Embryonic facial prominence (tissue), 1 donor: ENCODE data around the gene SPATC1L.

ENCODE experiments used
- DNase-seq: peaks from one replicate; pipeline ENCODE4 v3.0.0-alpha.2; 2016; ENCODE audit errors: extremely low spot score

The SPATC1L gene

DNA sequence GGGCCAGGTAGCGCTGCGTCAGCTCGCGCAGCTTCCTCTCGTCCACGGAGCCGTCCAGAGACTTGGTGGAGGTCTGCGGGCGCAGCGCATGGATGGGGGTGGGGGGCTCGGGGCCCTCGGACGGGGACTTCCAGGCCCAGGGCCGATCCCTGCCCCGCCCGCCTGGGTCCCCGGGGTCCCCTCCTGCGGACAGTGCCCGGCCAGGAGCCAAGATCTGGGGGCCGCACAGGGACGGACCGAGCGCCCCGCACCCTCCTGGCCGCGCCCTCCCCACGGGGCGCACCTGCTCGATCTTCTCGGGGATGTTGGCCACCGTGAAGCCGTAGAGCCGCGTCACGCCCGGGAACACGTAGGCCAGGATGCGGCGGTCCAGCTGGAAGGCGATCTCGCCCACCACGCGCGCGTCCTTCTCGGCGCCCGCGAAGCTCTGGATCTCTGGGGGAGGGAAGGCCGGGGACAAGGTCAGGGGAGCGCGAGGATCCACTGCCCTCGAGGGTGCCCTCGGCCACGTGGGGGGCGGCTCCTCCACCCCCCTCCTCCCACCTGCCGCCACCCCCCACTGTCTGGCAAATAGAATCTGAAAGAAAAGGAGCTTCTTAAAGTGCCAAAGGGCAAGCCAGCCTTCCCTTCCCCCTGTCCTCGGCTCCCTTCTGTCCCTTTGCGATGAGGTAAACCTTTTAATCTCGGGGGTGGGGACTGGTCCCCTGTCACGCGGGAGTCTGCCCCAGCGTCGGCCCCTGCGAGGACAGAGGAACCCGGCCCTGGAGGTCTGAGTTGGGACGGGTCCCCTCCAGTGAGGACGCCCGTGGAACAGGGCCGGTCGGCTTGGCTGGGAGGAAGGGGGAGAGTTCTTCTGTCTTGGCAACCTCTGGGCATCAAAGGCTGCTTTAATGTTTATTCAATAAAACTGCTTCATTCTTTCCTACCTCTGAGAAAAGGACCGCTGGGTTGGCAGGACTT lies 22.3 kb downstream of the SPATC1L start:
- no peak for DNase-seq

DNA sequence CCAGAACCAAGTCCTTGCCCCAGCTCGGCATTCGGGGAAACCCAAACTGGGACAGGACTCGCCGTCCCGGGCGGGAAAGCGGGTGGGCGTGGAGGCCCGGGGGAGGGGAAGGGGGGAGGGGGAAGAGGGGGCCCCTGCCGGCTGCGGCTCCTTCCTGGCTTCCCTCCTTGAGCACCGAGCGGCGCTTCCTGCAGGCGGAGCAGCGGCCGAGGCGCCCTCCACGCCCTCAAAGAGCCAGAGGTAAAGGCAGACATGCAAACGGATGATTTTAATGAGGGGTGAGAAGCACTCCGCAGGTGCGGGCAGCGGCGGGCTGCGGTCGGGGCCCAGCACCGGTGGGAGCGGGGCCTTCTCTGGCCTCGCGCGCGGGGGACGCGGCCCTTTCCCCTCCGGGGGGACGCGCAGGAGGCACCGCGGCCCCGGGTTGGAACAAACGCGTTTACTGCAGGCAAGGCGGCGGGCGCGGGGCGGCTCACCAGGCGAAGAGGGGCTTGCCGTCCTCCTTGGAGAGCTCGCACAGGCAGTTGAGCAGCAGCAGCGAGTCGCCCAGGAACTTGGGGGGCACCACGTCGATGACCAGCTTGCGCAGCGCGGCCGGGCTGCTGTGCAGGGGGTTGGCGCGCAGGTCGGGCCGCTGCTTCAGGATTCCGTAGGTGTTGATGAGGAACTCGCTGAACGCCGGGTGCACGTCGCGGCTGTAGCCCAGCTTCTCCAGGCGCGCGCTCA lies 23.2 kb downstream of the SPATC1L start:
- no peak for DNase-seq

DNA sequence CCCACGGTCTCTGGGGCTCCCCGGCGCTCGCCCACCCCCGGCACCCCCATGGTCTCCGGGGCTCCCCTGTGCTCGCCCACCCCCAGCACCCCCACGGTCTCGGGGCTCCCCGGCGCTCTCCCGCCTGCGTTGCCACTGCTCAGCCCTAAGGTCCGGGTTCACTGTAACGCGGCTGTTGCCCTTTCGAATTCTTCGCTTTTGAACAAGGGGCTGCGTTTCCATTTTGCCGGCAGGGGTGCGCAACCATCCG lies 23.7 kb downstream of the SPATC1L start:
- no peak for DNase-seq

DNA sequence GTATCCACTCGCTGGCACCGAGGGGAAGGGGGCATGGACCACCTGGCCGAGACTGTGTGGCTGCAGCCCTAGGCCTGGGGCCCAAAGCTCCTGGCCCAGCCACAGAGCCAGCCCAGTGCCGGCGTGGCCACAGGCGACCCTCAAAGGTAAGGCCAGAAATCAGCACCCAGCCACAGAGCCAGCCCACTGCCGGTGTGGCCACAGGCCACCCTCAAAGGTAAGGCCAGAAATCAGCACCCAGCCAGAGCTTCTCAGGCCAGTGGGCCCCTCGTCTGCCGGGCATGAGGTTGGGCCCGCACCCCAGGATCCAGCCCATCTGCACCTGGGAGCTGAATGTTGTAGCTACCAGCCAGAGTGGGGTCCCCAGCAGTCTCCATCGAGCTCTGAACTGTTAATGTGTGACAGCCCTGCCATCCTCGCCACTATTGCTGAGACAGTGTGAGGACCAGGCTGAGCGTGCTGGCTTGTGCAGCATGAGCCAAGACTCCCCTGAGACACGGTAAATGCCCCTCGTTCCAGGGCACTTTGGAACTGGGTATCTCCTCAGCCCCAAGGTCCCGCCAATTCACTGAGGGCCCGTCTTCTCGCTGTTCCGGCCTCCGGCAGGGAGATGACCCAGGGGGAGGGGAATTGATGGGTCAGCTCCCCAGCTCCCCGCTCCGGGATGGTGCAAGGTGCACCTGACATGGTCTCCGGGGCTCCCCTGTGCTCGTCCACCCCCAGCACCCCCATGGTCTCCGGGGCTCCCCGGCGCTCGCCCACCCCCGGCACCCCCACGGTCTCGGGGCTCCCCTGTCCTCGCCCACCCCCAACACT lies 24.2 kb downstream of the SPATC1L start:
- no peak for DNase-seq

DNA sequence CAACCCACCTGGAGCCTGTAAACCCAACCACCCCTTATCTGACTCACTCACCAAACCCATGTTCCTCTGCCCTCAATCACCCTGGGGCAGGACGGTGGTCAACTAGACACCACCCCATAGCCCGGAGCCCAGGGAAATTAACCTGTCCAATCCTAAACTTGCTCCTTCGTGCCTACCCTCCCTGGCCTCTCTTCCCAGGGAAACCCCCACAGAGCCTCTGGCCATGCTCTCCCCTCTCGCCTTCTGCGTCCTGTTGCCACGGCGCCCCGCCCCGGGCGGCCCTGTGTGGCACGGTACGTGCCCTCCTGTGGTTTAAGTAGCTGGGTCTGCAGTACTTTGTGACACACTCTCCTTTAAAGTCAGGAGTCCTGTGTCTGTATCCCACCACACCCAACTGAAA lies 24.9 kb downstream of the SPATC1L start:
- DNase-seq, result no peak

DNA sequence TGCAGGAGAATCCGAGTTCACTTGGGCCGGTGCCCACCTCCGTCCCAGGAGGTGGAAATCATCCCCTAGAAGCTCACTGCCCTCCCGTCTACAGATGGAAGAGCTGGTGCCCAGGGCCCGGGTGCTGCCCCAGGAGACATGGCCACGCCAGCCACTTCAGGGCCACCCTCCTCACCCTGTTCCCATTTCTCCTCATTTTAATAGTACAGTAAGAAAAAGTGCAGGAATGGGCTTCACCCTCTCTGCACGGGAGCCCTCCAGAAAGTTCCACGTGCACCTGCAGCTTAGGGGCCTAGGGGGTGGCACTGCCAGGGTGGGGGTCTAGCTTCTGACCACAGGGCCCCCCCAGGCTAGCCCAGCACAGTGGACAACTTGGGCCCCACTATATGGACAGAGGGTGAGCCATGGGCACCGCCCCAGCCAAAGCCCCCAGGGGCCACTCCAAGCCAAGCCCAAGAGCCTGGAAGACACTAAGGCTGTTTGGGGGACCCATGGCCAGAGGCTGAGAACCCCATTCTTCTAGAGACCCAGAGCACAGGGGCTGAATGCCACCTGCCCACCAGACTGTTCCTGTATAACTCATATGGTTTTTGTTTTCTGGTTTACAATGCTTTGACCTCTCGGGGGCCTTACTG lies 25.5 kb downstream of the SPATC1L start:
- DNase-seq, result no peak

DNA sequence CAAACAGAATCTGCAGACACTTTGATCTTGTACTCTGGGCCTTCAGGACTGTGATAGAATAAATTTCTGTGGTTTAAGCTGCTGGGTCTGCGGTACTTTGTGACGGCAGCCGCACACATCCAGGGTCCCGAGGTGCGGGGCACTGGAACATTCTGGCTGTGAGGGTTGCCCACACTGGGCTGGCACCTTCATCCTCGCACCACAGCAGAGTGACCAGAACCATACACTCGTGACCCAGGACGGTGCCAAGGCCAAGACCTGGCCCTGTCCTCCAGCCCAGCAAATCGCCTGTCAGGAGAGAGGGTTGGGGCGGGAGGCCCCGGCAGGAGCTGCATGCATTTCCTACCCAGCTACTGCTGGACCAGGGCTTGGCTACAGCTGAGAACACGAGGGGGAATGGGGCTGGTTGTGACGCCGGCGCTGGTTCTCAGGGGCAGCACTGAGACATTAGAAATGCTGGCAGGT lies 26.2 kb downstream of the SPATC1L start:
- no peak for DNase-seq

DNA sequence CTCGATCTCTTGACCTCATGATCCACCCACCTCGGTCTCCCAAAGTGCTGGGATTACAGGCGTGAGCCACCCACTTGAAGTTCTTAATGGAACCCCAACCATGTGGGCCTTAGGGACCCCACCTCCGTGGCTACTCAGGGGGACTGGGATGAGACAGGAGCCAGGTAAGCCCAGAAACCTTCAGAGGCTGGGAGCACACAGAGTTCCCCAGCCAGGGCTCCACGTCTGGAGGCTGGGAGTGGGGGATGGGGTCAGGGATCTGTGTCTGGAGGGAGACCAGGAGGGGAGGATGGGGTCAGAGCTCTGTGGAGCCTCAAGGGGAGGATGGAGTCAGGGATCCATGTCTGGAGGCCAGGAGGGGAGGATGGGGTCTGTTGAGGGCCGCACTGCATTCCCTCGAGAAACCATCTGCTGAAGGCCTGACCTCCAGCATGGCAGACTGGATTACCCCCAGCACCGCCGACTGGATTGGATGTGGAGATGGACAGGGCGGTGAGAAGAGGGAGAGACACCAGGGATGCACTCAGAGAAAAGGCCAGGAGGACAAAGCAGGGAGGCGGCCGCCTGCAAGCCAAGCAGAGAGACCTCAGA lies 26.8 kb downstream of the SPATC1L start:
- DNase-seq, result no peak

DNA sequence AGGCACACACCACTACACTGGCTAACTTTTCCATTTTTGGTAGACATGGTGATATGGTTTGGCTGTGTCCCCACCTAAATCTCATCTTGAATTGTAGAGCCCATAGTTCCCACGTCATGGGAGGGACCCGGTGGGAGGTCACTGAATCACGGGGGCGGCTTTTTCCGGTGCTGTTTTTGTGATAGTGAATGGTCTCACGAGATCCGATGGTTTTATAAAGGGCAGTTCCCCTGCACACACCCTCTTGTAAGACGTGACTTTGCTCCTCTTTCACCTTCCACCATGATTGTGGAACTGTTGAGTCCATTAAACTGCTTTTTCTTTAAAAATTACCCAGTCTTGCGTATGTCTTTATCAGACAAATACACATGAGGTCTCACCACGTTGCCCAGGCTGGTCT lies 27.6 kb downstream of the SPATC1L start:
- no peak for DNase-seq

DNA sequence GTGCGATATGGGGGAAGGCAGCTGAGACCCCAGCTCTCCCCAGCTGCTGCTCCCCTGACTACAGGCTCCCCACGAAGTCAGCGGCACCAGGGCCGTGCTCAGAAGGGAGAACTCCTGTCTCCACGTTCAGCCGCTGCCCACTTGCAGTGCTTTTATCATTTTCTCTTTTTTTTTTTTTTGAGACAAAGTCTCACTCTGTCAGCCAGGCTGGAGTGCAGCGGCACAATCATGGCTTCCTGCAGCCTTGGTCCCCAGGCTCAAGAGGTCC lies 27.9 kb downstream of the SPATC1L start:
- DNase-seq, result no peak

DNA sequence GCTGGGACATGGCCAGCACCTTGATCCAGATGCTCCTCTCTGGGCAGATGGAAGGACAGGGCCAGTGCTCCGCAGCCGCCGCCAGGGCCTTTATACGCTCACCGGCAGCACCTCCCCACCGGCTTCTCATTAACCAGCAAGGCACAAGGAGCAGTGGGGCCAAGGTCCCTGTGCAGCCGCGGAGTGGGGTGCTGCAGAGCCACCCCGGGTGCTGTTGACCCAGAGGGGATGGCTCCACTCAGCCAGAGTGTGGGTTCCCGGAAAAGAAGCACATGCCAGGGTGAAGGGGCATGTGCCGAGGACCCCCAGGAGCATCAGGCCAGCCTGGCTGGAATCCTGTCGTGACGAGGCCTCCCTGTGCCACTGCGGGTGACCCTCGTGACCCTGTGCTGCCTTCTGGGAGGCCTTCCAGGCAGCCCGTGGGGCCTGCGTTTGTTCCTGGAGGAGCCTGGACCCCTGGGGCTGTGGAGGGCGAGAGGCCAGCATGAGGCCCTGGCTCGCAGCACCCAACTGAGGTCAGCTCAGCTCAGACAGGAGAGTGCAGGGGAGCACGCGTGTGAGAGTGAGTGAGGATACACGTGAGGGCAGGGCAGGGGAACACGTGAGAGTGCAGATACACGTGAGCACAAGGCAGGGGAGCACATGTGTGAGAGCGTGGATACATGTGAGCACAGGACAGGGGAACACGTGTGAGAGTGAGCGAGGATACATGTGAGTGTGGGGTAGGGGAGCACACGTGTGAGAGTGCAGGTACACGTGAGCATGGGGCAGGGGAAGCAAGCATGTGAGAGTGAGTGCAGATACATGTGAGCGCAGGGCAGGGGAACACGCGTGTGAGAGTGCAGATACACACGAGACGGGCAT lies 28.5 kb downstream of the SPATC1L start, which contains the start of gene FTCD:
Gene FTCD, minus strand, starts transcription at position 66 of the 864 bp plus-strand sequence. Its CDS starts 56 bp downstream, at position 10.
- no peak for DNase-seq

DNA sequence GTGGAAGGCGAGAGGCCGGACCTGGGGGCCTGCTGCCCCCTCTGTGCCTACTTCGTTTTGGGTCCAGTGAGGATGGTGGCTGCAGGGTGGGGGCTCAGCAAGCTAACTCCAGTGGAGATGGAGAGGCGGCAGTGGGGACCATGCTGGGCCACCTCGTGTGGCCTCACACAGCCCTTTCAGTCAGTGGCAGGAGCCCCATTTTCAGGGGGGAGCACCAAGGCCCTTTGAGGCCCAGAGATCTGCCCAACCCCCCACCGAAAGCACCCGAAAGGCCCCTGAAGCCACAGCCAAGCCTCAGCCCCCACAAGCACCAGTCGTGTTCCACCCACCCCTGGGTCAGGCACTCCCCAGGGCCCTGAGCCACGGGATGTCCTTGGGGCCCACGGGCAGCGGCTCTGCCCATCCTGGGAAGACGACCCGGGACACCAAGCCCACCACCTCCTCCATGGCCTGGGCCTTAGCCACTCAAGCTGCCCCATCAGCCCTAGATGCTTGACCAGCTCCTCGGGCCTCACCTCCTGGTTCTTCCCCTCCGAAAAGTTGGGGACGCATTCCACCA lies 29.2 kb downstream of the SPATC1L start:
- no peak for DNase-seq

DNA sequence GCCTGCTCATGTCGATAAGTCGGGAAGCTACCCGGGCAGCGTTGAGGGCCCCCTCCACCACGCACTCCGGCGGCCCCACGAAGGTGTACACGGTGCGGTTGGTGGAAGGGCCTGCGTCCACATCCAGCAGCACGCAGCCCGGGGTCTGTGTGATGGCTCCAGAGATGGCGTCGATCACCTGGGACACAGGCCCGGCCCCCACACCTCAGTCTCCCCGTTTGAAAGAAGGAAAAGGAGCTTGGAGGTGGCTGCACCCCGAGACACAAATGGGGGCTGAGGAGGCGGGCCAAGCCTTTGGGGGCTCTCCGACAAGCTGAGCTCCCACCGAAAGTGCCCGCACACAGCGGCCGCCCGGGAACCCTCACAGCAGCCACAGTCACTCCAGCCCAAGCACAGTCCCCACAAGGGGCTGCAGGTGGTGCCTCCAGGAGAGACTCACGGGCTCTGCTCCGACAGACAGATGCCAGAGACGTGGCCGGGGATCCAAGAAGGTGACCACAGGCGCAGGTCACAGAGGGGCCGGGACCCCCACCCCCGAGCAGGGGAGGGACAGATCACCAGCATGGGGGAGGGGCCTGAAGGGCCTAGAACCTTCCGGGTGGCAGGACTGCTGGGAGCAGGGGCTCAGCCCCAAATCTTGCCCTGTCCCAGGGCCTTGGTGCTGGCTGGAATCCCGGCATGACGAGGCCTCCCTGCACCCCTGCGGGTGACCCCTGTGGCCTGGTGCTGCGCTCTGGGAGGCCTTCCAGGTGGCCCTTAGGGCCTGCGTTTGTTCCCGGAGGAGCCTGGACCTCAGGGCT lies 29.9 kb downstream of the SPATC1L start:
- no peak for DNase-seq

DNA sequence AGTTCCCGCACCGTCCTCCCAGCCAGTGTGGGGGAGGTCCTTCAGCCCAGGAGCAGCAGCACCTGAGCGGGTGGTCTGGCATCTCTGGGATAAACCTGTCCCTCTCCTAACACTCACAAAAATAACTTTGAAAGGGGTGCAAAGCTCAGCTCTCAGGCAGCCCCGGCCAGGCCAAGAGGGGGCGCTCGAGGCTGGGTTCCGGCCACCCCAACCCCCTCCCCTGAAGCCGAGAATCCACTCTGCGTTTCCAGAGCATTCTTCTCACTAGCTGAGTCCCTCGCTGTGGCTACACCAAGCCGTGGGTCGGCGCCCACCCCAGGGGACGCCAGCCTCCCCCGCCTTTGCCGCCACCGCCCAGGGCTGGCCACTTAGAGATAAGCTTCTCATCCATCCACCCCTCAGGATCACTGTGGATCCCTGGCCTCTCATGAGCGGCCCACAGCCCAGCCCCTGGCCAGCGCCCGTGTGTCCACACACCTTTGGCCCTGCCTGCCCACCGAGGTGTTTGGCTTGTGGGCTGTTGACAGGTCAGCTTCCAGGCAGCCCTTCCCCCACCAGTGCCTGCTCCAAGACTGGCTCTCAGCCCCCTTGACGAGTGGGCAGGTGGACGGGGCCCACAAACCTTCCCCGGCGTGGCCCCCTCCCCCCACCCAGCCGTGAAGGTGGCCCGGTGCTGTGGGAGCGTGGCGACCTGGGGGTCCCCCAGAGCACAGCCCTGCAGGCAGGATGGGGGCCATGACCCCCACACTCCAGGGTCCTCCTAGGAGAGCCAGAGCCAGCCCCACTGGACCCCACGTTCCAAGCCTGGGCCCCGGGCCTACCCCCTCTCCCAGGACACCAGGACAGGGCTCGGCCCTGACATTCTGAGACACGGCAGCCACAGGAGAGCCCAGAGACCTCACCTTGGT lies 30.8 kb downstream of the SPATC1L start:
- DNase-seq, result no peak

DNA sequence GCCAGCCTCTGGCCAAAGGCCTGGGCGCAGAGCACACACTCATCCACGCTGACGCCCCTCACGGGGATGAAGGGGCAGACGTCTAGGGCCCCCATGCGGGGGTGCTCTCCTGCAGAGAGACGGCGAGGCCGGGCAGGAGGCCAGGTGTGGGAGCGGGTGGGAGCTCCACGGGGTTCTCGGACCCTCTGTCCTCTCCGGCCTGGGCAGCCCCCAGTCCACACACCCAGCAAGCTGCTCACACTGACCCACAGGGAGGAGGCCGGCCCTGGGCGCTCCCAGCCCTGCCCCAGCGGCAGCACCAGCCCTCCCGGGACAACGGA lies 31.4 kb downstream of the SPATC1L start:
- no peak for DNase-seq

DNA sequence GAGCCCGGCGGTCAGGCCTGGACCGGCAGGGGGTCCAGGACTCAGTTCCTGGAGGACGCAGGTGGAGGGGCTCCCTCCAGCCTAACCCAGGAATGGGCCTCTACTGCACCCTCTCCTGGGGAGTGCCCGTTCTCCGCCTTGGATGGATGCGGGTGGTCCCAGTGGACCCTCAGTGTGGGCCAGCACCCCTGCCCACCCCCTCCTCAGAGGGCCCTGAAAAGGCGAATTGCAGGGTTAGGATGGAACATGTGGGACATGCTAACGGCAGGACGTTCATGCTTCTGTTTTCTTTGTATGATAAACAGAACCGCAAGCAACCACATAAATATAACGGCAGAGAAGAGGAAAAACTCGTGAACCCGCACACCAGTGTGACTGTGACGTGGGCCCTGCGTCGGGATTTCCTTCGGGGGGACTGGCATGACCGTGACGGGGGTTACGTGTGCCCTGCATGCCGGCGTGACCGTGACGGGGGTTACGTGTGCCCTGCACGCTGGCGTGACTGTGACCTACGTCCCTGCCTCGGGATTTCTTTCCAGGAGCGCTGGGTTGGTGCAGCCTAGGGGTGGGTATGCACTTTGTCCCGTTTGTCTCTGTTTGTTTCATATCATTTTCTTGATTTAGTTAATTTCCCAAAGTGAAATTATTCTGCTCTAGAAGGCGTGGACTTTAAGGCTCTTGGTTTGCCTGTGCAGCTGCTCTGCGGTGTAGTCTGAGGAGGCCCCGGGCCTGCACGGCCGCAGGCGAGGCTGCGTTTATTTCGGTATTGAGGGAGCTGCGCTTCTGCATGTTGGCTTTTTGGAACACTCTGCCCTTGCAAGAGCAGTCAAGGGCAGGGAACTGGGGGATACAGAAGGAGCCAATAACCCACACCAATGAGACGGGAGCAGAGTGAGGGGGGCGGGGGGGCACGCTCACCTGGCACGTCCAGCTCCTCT lies 32.0 kb downstream of the SPATC1L start:
- no peak for DNase-seq

DNA sequence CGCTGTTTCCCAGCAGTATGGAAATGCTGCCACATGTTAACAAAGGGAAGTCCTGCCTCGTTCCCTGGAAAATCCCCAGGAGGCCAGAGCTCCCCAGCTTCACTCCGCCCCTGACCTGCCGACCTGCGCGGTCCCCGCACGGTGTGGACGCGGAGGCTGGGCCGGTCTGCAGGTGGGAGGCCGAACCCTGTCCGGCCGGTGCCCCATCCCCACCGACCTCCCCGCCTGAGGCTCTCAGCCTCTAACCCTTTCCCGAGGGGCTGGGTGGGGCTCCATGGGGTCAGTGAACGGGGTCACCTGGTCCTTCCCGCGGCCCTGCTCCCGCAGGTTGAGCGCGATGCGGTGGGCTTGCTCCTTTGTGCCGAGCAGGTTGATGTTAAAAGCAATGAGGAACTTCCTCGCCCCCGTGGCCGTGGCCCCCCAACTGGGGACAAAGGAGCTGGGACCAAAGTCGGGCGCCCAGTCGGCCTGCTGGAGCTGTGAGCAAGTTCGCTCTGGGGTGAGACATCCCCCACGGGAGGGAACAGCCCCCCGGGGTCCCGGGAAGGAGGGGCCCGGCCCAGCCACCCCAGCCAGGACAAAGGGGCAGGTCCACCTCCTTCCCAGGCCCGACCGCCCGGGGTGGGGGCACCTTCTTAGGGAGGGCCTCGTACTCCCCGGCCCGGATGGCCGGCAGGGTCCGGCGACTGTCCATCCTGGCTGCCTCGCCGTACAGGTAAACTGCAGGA lies 32.8 kb downstream of the SPATC1L start:
- DNase-seq, result no peak
